Tibial nerve (tissue), 4 donors: ENCODE results near the gene BPIFB3. TPM values are rescaled to one million over a fixed set of nuclear protein-coding genes. Genes with fewer than 3 reads are reported as not detected.

ENCODE experiments used
- DNase-seq, 2 donors: peaks; one replicate each; pipeline ENCODE4 v3.0.0-alpha.2; 2019; ENCODE audit warnings: low spot score in 2 of 2
- H3K27ac ChIP-seq, 4 donors: fragments of 200-600 bp; sonication (generic) in 3 of 4; one replicate each; pipeline ENCODE4 v1.5.1; 2017 to 2019; ENCODE audit warnings: mild to moderate bottlenecking in 1 of 4
- H3K27me3 ChIP-seq, 2 donors: fragments of 200-600 bp; sonication (generic) in 1 of 2; one replicate each; pipeline versions ENCODE4 v1.5.1 to v1.6.0; 2017 to 2019
- H3K36me3 ChIP-seq, 3 donors: fragments of 200-600 bp; sonication (generic); one replicate each; pipeline ENCODE4 v1.5.1; 2018 to 2019
- H3K4me1 ChIP-seq, 4 donors: fragments of 200-600 bp; sonication (generic) in 3 of 4; one replicate each; pipeline ENCODE4 v1.5.1; 2017 to 2019
- H3K4me3 ChIP-seq, 4 donors: fragments of 200-600 bp; sonication (generic) in 3 of 4; one replicate each; pipeline ENCODE4 v1.5.1; 2017 to 2019; ENCODE audit warnings: mild to moderate bottlenecking in 1 of 4, moderate library complexity in 1 of 4
- H3K9me3 ChIP-seq, 4 donors: fragments of 200-600 bp; sonication (generic) in 3 of 4; one replicate each; pipeline ENCODE4 v1.5.1; 2017 to 2019
- CTCF ChIP-seq, 5 experiments: fragments of 200-600 bp in 3 of 5; fragments of 450-650 bp in 2 of 5; sonication (generic) in 3 of 5; IDR thresholded peaks; one replicate each; pipeline ENCODE4 v1.5.1; 2016 to 2019; ENCODE audit warnings: antibody characterized with exemption in 5 of 5, mild to moderate bottlenecking in 3 of 5, moderate library complexity in 2 of 5
- EP300 ChIP-seq, 2 donors: sonication (generic); formaldehyde crosslinking; IDR thresholded peaks; one replicate each; pipeline ENCODE4 v1.6.1; 2017; ENCODE audit warnings: antibody characterized with exemption in 2 of 2, mild to moderate bottlenecking in 1 of 2
- POLR2A ChIP-seq, 2 donors: fragments of 450-650 bp; IDR thresholded peaks; one replicate each; pipeline ENCODE4 v1.6.1; 2017; ENCODE audit warnings: antibody characterized with exemption in 2 of 2, mild to moderate bottlenecking in 2 of 2, moderate library complexity in 2 of 2
- whole genome bisulfite sequencing, 2 donors: methylation state at CpG; one replicate each; pipeline ENCODE4 v1.1.5; 2018; 5-methylcytosine and 5-hydroxymethylcytosine counted together
- total RNA-seq, 4 donors: library from RNA; depleted of rRNA; stranded (reverse); fragments of >200 nt; gene quantifications; one replicate each; pipeline ENCODE4 v1.1.0, GENCODE V29; 2016

The BPIFB3 gene
- total RNA-seq, 4 donors from 2014 or later, result not detected

GRCh38 chr20:33034115-33034514 is 19.6 kb upstream of the BPIFB3 start:
- Histone ChIP-seq H3K27me3 (no peaks in the 10 kb centered on the region), H3K9me3 (peaks cover 0 to 11% (median 0%) of the 10 kb centered on the region in 4 donors), H3K36me3 (no peaks in the 10 kb centered on the region), H3K4me3 (no peak overlapping the region), H3K27ac (no peak overlapping the region), H3K4me1 (no peaks in the 10 kb centered on the region)
- DNase-seq, result no peak
- TF ChIP-seq POLR2A (IDR thresholded peaks at IDR 0.05) (no peak), EP300 (IDR thresholded peaks at IDR 0.05) (no peak)
- WGBS, 2 donors, result 69 to 83% methylated on average over 5 of the region's 5 CpGs

GRCh38 chr20:33034901-33035492 is 18.7 kb upstream of the BPIFB3 start:
- Histone ChIP-seq H3K4me3 (no peak overlapping the region), H3K9me3 (peaks cover 0 to 11% (median 0%) of the 10 kb centered on the region in 4 donors), H3K27me3 (no peaks in the 10 kb centered on the region), H3K27ac (no peak overlapping the region), H3K4me1 (no peaks in the 10 kb centered on the region), H3K36me3 (no peaks in the 10 kb centered on the region)
- 60 to 79% methylated on average over 6 of the region's 6 CpGs for WGBS, 2 donors
- no peak for TF ChIP-seq POLR2A (IDR thresholded peaks at IDR 0.05)
- no peak for TF ChIP-seq EP300 (IDR thresholded peaks at IDR 0.05)
- TF ChIP-seq CTCF (IDR thresholded peaks at IDR 0.05), result no peak
- no peak for DNase-seq

- no peak for TF ChIP-seq CTCF (IDR thresholded peaks at IDR 0.05)
- no peak for TF ChIP-seq EP300 (IDR thresholded peaks at IDR 0.05)
- TF ChIP-seq POLR2A (IDR thresholded peaks at IDR 0.05), result no peak
- no peak overlapping the region for H3K4me3 ChIP-seq
- peaks cover 0 to 11% (median 0%) of the 10 kb centered on the region in 4 donors for H3K9me3 ChIP-seq
- no peaks in the 10 kb centered on the region for H3K36me3 ChIP-seq
- H3K27me3 ChIP-seq, result no peaks in the 10 kb centered on the region
- no peaks in the 10 kb centered on the region for H3K4me1 ChIP-seq
- no peak for DNase-seq
- WGBS, 2 donors, result 63 to 68% methylated on average over 5 of the region's 5 CpGs
- H3K27ac ChIP-seq, result no peak overlapping the region
Measured at GRCh38 chr20:33037456-33037855, 16.2 kb upstream of the BPIFB3 start.

GRCh38 chr20:33038243-33038642 is 15.5 kb upstream of the BPIFB3 start:
- Histone ChIP-seq H3K4me1 (no peaks in the 10 kb centered on the region), H3K4me3 (no peak overlapping the region), H3K9me3 (peaks cover 0 to 3% (median 0%) of the 10 kb centered on the region in 4 donors), H3K36me3 (no peaks in the 10 kb centered on the region), H3K27ac (no peak overlapping the region), H3K27me3 (no peaks in the 10 kb centered on the region)
- no peak for TF ChIP-seq EP300 (IDR thresholded peaks at IDR 0.05)
- TF ChIP-seq CTCF (IDR thresholded peaks at IDR 0.05), result no peak
- TF ChIP-seq POLR2A (IDR thresholded peaks at IDR 0.05), result no peak
- no peak for DNase-seq
- WGBS, 2 donors, result 85 to 88% methylated on average over 4 of the region's 4 CpGs

GRCh38 chr20:33042430-33042829 is 11.3 kb upstream of the BPIFB3 start:
- no peak for TF ChIP-seq CTCF (IDR thresholded peaks at IDR 0.05)
- TF ChIP-seq EP300 (IDR thresholded peaks at IDR 0.05), result no peak
- no peak for TF ChIP-seq POLR2A (IDR thresholded peaks at IDR 0.05)
- DNase-seq, result no peak
- H3K4me1 ChIP-seq, result no peaks in the 10 kb centered on the region
- peaks cover 0 to 17% (median 4%) of the 10 kb centered on the region in 4 donors for H3K9me3 ChIP-seq
- H3K27ac ChIP-seq, result no peak overlapping the region
- no peak overlapping the region for H3K4me3 ChIP-seq
- 78 to 97% methylated on average over 3 of the region's 3 CpGs for WGBS, 2 donors
- H3K36me3 ChIP-seq, result no peaks in the 10 kb centered on the region
- H3K27me3 ChIP-seq, result no peaks in the 10 kb centered on the region
